CD14-positive monocyte (primary cell): ENCODE measurements around the gene ANO4. TPM values are rescaled to one million over a fixed set of nuclear protein-coding genes. Genes with fewer than 3 reads are reported as not detected.

ENCODE experiments used
- DNase-seq, 3 donors: peaks; one replicate each; pipeline ENCODE4 v3.0.0-alpha.2; 2011 to 2022
- H2AFZ ChIP-seq: 2 replicates; pipeline ENCODE4 v1.6.0; 2012; ENCODE audit warnings: mild to moderate bottlenecking, low read depth, low read length, inconsistent platforms; ENCODE audit not compliant: insufficient read depth, poor library complexity, severe bottlenecking
- H3K27ac ChIP-seq, 2 donors: 1 replicate in 1 of 2; 2 replicates in 1 of 2; pipeline ENCODE4 v1.5.1; 2012 to 2013; ENCODE audit warnings: low read length in 2 of 2, control low read depth in 1 of 2, inconsistent platforms in 1 of 2, low read depth in 1 of 2, mild to moderate bottlenecking in 1 of 2
- H3K27me3 ChIP-seq, 2 donors: one replicate each; pipeline versions ENCODE4 v1.6.0 to v1.6.1; 2011 to 2013; ENCODE audit warnings: low read length in 2 of 2; ENCODE audit not compliant: control insufficient read depth in 2 of 2, insufficient read depth in 2 of 2
- H3K36me3 ChIP-seq, 2 donors: replicated peaks in 1 of 2; 1 replicate in 1 of 2; 2 replicates in 1 of 2; pipeline versions ENCODE4 v1.5.1 to v1.6.1; 2012 to 2013; ENCODE audit warnings: low read length in 2 of 2, control low read depth in 1 of 2, inconsistent platforms in 1 of 2, mild to moderate bottlenecking in 1 of 2; ENCODE audit not compliant: insufficient read depth in 2 of 2, control insufficient read depth in 1 of 2
- H3K4me1 ChIP-seq, 2 donors: 1 replicate in 1 of 2; 2 replicates in 1 of 2; pipeline versions ENCODE4 v1.5.1 to v1.6.1; 2012 to 2013; ENCODE audit warnings: low read length in 2 of 2, control low read depth in 1 of 2, inconsistent platforms in 1 of 2, mild to moderate bottlenecking in 1 of 2, moderate library complexity in 1 of 2; ENCODE audit not compliant: insufficient read depth in 2 of 2, control insufficient read depth in 1 of 2
- H3K4me2 ChIP-seq: replicated peaks from 2 replicates; pipeline ENCODE3; 2012; ENCODE audit warnings: low read length, moderate library complexity, mild to moderate bottlenecking; ENCODE audit not compliant: poor library complexity, severe bottlenecking; ENCODE audit errors: extremely low read depth
- H3K4me3 ChIP-seq, 3 experiments: fragments of 200-600 bp in 1 of 3; sonication (generic) in 1 of 3; replicated peaks in 1 of 3; 1 replicate in 2 of 3; 2 replicates in 1 of 3; pipeline ENCODE4 v1.5.1; 2011 to 2013; ENCODE audit warnings: low read length in 3 of 3, mild to moderate bottlenecking in 3 of 3, control low read depth in 2 of 3, low read depth in 2 of 3, inconsistent platforms in 1 of 3, moderate library complexity in 1 of 3
- H3K79me2 ChIP-seq: 2 replicates; pipeline ENCODE4 v1.6.0; 2012; ENCODE audit warnings: mild to moderate bottlenecking, control low read depth, inconsistent platforms, low read length, moderate library complexity; ENCODE audit not compliant: insufficient read depth
- H3K9ac ChIP-seq: 2 replicates; pipeline ENCODE4 v1.6.0; 2017; ENCODE audit warnings: low read length, mild to moderate bottlenecking; ENCODE audit not compliant: insufficient read depth, poor library complexity, severe bottlenecking
- H3K9me3 ChIP-seq, 2 donors: replicated peaks in 1 of 2; 1 replicate in 1 of 2; 2 replicates in 1 of 2; pipeline versions ENCODE4 v1.5.1 to v1.6.1; 2012 to 2013; ENCODE audit warnings: low read length in 2 of 2, control low read depth in 1 of 2; ENCODE audit not compliant: control insufficient read depth in 1 of 2, insufficient read depth in 1 of 2
- H4K20me1 ChIP-seq: 2 replicates; pipeline ENCODE4 v1.6.0; 2012; ENCODE audit warnings: mild to moderate bottlenecking, low read length, control low read depth, moderate library complexity; ENCODE audit not compliant: insufficient read depth
- H3K27ac Mint-ChIP-seq, 7 donors: one replicate each; pipeline ENCODE4 v1.8.0; 2020; ENCODE audit warnings: mild to moderate bottlenecking in 7 of 7, mixed read lengths in 7 of 7, moderate library complexity in 6 of 7, inconsistent platforms in 2 of 7
- H3K27me3 Mint-ChIP-seq, 3 donors: one replicate each; pipeline ENCODE4 v1.8.0; 2021 to 2022; ENCODE audit warnings: low read depth in 3 of 3, mild to moderate bottlenecking in 3 of 3, mixed read lengths in 3 of 3, moderate library complexity in 3 of 3, inconsistent platforms in 1 of 3
- H3K36me3 Mint-ChIP-seq, 2 donors: one replicate each; pipeline ENCODE4 v1.8.0; 2020; ENCODE audit warnings: mixed read lengths in 2 of 2, inconsistent platforms in 1 of 2, mild to moderate bottlenecking in 1 of 2
- H3K4me1 Mint-ChIP-seq: one replicate; pipeline ENCODE4 v1.8.0; 2020; ENCODE audit warnings: mild to moderate bottlenecking, mixed read lengths
- H3K4me3 Mint-ChIP-seq, 2 donors: one replicate each; pipeline ENCODE4 v1.8.0; 2020; ENCODE audit warnings: mild to moderate bottlenecking in 2 of 2, mixed read lengths in 2 of 2, moderate library complexity in 1 of 2
- H3K9me3 Mint-ChIP-seq, 7 donors: one replicate each; pipeline ENCODE4 v1.8.0; 2020 to 2022; ENCODE audit warnings: mixed read lengths in 7 of 7, mild to moderate bottlenecking in 6 of 7, moderate library complexity in 6 of 7, inconsistent platforms in 2 of 7
- CTCF ChIP-seq: fragments of 200-600 bp; IDR thresholded peaks from one replicate; pipeline ENCODE4 v1.8.0; 2022; ENCODE audit warnings: antibody characterized with exemption, mild to moderate bottlenecking
- WGBS: methylation state at CpG from one replicate; pipeline ENCODE4 v1.1.5; 2013; ENCODE audit warnings: missing lambda C conversion rate; ENCODE audit not compliant: insufficient coverage; 5-methylcytosine and 5-hydroxymethylcytosine counted together
- intact Hi-C, 2 donors: fragments of 100-400 bp; cut with micrococcal nuclease; formaldehyde crosslinking; loops; one replicate each; pipeline versions ENCODE4 v1.15.0 to v1.15.1; 2023
- polyA plus RNA-seq, 3 donors: library from polyadenylated mRNA; depleted of rRNA in 1 of 3; unstranded in 2 of 3; stranded (reverse) in 1 of 3; fragments of 300-500 nt in 2 of 3; fragments of >200 nt in 1 of 3; fragmentation: Illumina TruSeq in 2 of 3; gene quantifications; 1 replicate in 2 of 3; 2 replicates in 1 of 3; pipeline ENCODE4 v1.2.3, GENCODE V29; 2012 to 2021

Gene ANO4
- polyA plus RNA-seq, 3 donors, result not detected

GRCh38 chr12:101009274-101009673 is 214.7 kb downstream of the ANO4 start:
- no peak overlapping the region for H3K4me2 ChIP-seq
- no peaks in the 10 kb centered on the region for H3K36me3 Mint-ChIP-seq
- no peaks in the 10 kb centered on the region for H4K20me1 ChIP-seq
- no peak overlapping the region for H3K4me3 Mint-ChIP-seq
- DNase-seq, result no peak
- no peaks in the 10 kb centered on the region for H3K36me3 ChIP-seq
- intact Hi-C loops, result no loop called here
- no peaks in the 10 kb centered on the region for H3K4me1 ChIP-seq
- H3K27me3 Mint-ChIP-seq, result peaks cover 0 to 1% (median under 1%) of the 10 kb centered on the region in 3 donors
- no peak for TF ChIP-seq CTCF
- no peak overlapping the region for H3K27ac Mint-ChIP-seq
- H3K4me3 ChIP-seq, result no peak overlapping the region
- no peaks in the 10 kb centered on the region for H3K4me1 Mint-ChIP-seq
- H3K9ac ChIP-seq, result no peak overlapping the region
- no peak overlapping the region for H3K27ac ChIP-seq
- H3K79me2 ChIP-seq, result no peaks in the 10 kb centered on the region
- H3K9me3 Mint-ChIP-seq, result peaks cover 2 to 17% (median 10%) of the 10 kb centered on the region in 7 donors
- peaks cover 4 to 10% of the 10 kb centered on the region in 2 donors for H3K9me3 ChIP-seq
- no CpG with 5 or more reads among the region's 1 CpG for WGBS
- H2AFZ ChIP-seq, result no peak overlapping the region
- H3K27me3 ChIP-seq, result no peaks in the 10 kb centered on the region

GRCh38 chr12:101010896-101011295 is 216.3 kb downstream of the ANO4 start:
- Mint-ChIP-seq H3K9me3 (peaks cover 2 to 20% (median 10%) of the 10 kb centered on the region in 7 donors), H3K4me1 (no peaks in the 10 kb centered on the region), H3K27me3 (no peaks in the 10 kb centered on the region), H3K27ac (no peak overlapping the region), H3K4me3 (no peak overlapping the region), H3K36me3 (no peaks in the 10 kb centered on the region)
- no peak overlapping the region for H3K4me2 ChIP-seq
- H3K27me3 ChIP-seq, result no peaks in the 10 kb centered on the region
- no peak overlapping the region for H3K4me3 ChIP-seq
- H3K4me1 ChIP-seq, result no peaks in the 10 kb centered on the region
- no peak for TF ChIP-seq CTCF
- no peaks in the 10 kb centered on the region for H3K36me3 ChIP-seq
- DNase-seq, result no peak
- H3K9ac ChIP-seq, result no peak overlapping the region
- H3K27ac ChIP-seq, result no peak overlapping the region
- intact Hi-C loops, result no loop called here
- H2AFZ ChIP-seq, result no peak overlapping the region
- H4K20me1 ChIP-seq, result no peaks in the 10 kb centered on the region
- H3K79me2 ChIP-seq, result no peaks in the 10 kb centered on the region
- H3K9me3 ChIP-seq, result peaks cover 4 to 10% of the 10 kb centered on the region in 2 donors
- WGBS, result no CpG with 5 or more reads among the region's 1 CpG
